H54 (cell line): ENCODE data around the gene SLC25A39.

Source experiments
- DNase-seq: peaks from one replicate; pipeline ENCODE4 v3.0.0; 2011; ENCODE audit warnings: low spot score, mixed read lengths; ENCODE audit not compliant: insufficient read length
- FAIRE-seq: peaks from 3 replicates; lab custom pipeline; 2011; peaks lifted over from hg19 to GRCh38; lab: Jason Lieb, UNC
- POLR2A ChIP-seq: IDR thresholded peaks from 2 replicates; pipeline ENCODE4 v1.6.1; 2011; ENCODE audit warnings: low read depth, mild to moderate bottlenecking, low read length

SLC25A39 gene

DNA sequence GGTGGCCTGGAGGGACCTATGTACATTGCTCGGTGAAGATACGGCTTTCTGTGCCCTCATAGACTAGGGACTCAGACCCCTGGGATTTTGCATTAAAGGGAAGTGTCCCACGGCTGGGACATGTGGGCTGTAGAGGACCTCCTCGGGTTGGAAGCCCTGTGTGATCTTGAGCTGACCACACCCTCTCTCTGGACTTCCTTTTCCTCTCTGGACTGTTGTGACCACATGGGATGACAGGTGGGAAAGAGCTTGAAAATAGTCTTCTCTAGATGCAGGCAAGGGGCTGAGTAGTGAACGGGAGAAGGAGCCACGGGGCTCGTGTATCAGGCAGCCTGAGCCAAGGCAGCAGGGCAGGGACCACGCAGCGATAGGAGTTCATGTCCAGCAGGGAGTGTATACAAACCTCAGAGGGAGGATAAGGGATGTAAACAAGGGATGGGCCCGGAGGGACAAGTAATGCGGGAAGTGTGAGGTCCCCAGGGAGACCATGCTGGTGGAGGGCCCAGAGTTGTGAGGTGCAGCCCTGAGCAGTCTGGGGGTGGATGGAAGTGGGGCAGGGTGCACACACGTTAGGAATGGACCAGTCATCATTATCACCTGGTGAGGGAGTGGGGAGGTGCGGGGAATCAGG is 52.2 kb downstream of the SLC25A39 start:
- FAIRE-seq (no peak), DNase-seq (no peak)
- TF ChIP-seq POLR2A = no peak
